GM21717 (cell line): Measurements from ENCODE around the gene STAT5B.
"Not testable (repeated sequence)": the region's sequence is repeated elsewhere in the genome, so short reads cannot be mapped to it uniquely, and the experiment has no call there.

Experiments
- ATAC-seq: cut with Tn5 transposase; IDR thresholded peaks from one replicate; pipeline ENCODE4 v1.9.1; 2021; ENCODE audit warnings: mild to moderate bottlenecking, moderate library complexity; ENCODE audit not compliant: unreplicated experiment

The STAT5B gene

DNA sequence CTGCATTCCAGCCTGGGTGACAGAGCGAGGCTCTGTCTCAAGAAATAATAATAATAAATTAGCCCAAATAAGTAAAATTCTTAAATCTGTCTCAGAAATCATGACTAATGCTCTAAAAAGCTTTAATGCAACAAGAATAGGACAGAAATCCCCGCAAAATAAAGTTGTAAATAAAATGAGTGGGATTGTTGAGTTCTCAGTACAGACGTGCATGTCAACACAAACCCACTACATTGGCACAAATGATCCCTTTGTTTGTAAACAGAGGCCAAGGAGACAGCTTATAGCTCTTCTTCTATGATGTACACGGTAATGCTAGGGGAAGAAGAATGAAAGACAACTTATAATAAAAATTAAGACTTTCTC lies 6.0 kb downstream of the STAT5B start:
- no peak for ATAC-seq

DNA sequence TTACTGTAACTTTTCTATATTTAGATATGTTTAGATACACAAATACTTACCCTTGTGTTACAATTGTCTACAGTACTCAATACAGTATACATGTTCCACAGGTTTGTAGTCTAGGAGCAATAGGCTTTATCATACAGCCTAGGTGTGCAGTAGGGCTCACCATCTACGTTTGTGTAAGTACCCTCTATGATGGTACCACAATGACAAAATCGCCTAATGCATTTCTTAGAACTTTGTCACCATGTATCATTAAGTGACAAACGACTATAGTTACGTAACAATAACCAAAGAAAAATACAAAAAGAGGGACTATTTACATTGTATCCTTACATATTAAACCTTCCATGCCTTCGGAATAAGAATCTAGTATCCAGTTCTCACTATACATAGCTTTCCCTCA lies 8.0 kb downstream of the STAT5B start:
- no peak for ATAC-seq

DNA sequence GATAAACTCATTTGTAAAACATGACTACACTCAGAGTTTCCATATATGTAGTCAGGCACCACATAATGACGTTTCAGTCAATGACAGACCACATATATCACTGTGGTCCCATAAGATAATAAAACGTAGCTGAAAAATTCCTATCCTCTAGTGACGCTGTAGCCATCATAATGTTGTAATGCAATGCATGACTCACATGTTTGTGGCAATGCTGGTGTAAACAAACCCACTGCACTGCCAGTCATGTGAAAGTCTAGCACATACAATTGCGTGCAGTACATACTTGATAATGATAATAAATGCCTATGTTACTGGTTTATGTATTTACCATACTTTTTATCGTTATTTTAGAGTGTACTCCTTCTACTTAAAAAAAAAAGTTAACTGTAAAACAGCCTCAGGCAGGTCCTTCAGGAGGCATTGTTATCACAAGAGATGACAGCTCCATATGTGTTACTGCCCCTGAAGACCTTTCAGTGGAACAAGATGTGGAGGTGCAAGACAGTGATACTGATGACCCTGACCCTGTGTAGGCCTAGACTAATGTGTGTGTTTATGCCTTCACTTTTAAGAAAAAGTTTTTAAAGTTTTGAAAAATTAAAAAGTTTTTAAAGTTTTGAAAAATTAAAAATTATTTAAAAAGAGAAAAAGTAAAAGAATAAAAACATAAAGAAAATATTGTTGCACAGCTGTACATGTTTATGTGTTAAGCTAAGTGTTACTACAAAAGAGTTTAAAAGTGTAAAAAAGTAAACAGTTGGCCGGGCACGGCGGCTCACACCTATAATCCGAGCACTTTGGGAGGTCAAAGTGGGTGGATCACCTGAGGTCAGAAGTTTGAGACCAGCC lies 9.0 kb downstream of the STAT5B start:
- ATAC-seq, result no peak

DNA sequence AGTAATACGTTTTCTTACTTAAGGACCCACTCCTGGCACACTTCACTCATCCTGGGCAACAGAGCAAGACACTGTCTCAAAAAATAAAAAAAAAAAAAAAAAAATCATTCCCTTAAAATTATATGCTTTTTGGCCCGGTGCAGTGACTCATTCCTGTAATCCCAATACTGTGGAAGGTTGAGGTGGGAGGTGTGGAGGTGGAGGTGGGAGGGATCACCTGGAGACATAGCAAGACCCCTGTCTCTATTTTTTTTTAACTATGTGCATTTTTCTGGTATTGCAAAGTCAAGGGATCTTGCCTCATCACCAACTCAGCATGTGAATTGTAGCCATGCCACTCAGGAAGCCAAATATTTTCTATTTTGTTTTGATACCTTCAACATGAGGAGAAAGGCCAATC lies 9.7 kb downstream of the STAT5B start:
- no peak for ATAC-seq

DNA sequence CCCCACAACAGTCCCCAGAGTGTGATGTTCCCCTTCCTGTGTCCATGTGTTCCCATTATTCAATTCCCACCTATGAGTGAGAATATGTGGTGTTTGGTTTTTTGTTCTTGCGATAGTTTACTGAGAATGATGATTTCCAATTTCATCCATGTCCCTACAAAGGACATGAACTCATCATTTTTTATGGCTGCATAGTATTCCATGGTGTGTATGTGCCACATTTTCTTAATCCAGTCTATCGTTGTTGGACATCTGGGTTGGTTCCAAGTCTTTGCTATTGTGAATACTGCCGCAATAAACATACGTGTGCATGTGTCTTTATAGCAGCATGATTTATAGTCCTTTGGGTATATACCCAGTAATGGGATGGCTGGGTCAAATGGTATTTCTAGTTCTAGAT lies 11.8 kb downstream of the STAT5B start:
- not testable (repeated sequence) for ATAC-seq

DNA sequence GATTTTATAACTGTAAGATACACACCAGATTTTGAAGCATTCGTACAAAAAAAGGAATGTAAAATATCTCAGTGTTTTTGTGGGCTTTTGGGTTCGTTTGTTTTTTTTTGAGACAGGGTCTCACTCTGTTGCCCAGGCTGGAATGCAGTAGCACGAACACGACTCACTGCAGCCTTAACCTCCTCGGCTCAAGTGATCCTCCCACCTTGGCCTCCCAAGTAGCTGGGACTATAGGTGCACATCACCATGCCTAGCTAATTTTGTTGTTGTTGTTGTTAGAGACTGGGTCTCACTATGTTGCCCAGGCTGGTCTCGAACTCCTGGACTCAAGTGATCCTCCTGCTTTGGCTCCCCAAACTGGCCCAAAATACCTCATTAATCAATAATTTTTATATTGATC lies 15.9 kb downstream of the STAT5B start:
- ATAC-seq, result no peak

DNA sequence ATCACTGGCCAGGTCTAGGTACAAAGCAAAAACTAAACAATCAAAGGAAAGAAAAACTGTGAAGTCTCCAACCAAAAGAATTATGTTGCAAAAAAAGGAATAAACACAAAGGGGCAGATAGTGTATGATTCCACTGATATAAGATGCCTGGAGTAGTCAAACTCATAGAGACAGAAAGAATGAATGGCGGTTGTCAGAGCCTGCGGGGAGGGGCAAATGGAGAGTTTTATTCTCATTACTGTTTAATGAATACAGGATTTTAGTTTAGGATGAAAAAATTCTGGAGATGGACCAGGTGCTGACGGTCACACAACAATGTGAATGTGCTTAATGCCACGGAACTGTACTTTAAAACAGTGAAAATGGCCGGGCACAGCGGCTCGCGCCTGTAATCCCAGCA lies 20.7 kb downstream of the STAT5B start:
- ATAC-seq, result no peak

DNA sequence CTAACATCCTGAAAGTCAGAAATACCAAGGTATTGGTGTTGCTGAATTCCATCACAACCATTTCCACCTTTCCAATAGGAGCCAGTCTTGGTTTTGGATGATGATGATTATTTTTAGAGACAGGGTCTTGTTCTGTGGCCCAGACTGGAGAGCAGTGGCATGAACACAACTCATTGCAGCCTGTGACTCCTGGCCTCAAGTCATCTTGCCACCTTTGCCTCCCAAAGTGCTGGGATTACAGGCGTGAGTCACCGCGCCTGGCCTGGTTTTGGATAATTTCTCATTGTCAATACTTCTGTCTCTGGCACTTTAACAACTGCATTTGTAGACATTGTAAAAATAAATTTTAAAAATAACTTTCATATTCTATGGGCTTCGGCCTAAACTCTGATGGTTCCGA lies 22.6 kb downstream of the STAT5B start:
- ATAC-seq, result no peak

DNA sequence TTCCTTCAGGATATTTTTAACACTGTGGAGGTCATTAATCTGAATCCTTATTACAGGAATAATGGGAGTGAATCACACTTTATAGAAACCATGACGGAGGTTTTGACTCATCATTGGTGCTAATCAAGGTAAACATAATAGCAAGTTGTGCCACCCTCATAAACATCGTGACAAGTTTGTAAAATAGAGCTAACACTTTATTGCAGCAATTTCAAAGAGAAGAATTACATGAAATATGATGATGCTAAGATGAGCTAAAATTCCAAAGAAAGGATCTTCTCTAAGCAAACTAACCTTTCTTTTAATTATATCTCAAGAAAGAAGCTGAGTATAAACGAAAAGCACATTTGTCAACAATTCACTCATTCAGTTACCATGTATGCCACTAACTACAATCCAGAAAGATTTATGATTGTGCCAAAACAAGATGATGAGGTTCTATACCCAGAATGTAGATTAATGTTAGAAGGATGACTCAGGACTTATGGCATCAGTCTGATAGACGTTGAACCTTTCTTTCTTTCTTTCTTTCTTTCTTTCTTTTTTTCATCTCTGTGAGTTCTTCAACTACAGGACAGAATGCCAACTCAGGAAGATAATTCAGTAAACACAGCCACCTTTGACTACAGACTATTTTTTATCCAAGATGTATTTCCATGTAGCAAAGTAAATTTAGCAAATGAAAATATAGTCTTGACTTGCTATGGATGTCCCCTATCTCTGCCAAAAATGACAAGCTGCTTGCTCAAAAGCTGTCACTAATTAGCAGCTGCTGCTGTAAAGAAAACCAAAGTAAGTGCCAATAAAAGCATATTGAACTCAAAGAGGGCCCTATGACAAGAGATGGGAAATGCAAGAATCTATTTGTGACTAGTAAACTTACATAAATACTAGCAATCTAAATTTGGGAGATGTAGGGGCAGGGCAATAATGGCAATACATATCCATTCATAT lies 23.3 kb downstream of the STAT5B start:
- ATAC-seq, result no peak

DNA sequence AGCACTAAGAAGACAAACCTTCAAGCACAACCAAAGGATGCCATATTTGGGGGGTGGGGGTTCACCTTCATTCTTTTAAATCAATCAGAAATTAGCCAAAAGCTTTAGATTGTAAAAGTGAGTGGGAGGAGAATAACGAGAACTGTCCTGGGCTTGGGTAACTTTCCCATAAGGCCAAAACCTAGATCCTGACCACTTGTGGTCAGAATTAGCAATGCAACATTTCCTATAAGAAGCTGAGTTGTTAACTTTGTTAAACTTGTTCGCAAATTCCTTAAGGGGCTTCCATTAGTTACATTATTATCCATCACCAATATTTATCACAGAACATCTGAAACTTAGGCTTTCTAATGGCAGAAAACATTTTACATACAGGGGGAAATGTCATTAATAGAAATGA lies 25.1 kb downstream of the STAT5B start:
- no peak for ATAC-seq

DNA sequence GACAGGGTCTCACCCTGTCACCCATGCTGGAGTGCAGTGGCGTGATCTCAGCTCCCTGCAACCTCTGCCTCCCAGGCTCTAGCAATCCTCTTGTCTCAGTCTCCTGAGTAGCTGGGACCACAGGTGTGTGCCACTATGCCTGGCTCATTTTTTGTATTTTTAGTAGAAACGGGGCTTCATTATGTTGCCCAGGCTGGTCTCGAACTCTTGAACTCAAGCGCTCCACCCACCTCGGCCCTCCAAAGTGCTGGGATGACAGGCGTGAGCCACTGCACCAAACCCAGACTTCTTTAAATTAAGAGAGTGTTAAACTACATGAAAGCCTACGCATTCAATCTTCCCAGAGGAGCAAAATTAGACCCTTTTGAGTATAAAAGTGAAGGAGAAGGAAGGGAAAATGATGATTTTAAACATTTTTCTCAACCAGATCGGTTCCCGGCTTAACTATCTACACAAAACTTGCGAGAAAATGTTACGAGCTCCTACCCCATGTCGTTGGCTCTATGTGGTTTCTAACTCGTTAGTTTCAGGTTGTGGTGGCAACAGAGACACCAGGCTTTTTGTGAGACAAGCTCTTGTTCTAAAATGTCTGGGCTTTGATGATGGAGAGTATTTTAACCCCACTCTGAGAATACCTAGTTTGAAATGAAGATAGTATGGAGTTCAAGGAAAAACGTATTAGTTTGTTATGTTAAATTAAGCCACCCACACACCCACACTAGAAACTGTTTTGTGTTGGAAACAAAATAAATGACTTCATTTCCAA lies 26.3 kb downstream of the STAT5B start:
- no peak for ATAC-seq

DNA sequence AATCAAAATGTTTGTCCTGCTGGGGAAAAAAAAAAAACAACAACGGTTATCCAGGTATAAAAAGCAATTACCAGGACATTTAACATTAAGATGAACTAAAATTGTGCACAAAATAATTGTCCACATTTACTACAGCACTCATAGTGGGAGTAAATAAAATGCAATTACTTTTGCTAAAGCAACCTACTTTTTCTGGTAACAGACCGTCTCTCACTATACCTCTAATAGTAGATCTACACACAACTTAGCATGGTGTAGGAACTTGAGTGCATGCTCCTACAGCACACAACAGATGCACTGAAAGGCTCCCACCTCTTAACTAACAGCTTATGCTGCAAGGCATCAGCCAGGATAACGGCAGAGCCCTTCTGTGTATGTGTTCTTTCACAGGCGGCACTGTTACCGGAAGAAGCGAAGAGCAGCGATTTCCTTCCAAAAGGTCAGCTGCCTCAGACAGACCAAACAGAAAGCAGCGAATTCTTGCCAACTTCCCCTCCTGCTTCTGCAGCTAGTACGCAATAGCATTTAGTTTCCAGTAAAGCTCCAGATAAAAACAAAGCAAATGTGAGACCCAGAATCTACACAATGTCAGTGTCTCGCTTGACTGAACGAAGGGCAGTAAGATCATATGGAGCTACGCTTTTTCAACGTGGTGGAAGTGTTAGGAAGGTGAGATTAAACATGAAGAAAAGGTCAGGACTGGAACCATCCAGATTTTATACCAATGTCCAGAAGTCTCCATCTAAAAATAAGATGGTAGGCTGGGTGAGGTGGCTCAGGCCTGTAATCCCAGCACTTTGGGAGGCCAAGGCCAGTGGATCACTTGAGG lies 27.6 kb downstream of the STAT5B start:
- no peak for ATAC-seq

DNA sequence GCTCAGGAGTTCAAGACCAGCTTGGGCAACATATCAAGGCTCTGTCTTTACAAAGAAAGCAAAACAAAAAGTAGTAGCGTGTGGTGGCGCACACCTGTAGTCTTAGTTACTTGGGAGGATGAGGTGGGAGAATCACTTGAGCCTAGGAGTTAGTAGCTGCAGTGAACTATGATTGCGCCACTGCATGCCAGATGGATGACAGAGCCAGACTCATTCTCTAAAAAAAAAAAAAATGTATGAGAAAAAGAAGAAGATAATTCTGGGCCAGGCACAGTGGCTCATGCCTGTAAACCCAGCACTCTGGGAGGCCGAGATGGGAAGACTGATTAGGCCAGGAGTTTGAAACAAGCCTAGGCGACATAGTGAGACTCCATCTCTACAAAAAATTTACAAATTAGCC lies 28.5 kb downstream of the STAT5B start:
- ATAC-seq, result no peak

DNA sequence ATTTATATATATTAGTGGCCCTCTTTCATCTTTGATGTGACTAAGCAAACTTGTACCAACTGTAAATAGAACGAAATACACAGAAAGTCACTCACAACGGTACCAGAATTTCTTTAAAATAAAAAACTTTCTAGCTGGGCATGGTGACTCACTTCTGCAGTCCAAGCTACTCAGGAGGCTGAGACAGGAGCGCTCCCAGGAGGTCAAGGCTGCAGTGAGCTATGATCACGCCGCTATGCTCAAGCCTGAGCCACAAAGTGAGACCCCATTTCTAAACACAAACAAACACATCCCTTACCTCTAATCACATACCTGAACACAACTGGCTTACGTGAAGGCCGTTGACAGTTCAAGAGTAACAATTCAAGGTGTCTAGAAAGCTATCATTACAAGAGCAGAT lies 29.7 kb downstream of the STAT5B start:
- ATAC-seq, result no peak

DNA sequence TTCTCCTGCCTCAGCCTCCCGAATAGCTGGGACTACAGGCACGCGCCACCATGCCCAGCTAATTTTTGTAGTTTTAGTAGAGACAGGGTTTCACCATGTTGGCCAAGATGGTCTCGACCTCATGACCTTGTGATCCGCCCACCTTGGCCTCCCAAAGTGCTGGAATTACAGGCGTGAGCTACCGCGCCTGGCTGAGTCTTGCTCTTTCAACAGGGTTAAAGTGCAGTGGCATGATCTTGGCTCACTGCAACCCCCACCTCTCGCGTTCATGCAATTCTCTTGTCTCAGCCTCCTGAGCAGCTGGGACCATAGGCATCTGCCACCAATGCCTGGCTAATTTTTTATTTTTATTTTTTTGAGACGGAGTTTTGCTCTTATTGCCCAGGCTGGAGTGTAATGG lies 31.0 kb downstream of the STAT5B start:
- not testable (repeated sequence) for ATAC-seq

DNA sequence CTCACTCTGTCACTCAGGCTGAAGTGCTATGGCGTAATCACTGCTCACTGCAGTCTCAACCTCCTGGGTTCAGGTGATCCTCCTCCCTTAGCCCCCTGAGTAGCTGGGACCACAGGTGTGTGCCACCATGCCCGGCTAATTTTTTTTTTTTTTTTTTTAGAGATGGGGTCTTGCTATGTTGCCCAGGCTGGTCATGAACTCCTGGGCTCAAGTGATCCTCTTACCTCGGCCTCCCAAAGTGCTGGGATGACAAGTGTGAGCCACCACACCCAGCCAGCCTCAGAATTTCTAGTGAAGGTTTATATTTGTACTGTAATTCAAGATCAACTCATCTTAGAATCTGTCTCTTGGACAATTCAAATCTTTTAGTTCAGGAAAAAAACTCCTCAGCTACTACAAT lies 32.1 kb downstream of the STAT5B start:
- ATAC-seq, result not testable (repeated sequence)

DNA sequence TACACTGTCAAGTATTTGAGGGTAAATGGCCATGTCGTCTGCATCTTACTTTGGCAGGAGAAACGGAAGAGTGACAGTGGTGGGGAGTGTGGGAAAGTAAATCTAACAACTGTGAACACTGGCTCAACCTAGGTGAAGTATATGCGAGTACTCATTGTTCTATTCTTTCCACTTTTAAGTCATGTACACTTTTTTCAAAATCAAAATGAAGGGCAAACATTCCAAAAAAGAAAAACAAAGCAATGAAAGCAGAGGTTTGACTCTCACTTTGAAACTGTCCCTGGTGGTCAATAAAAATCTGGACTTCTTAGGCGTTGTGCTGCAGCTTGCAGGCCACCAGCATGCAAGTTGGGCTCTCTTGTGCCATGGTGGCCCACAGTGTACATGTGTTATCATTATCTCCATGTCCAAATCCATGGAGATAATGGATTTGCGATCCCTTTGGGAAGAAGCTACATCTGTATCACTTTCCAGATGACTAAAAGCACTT lies 32.7 kb downstream of the STAT5B start:
- no peak for ATAC-seq

DNA sequence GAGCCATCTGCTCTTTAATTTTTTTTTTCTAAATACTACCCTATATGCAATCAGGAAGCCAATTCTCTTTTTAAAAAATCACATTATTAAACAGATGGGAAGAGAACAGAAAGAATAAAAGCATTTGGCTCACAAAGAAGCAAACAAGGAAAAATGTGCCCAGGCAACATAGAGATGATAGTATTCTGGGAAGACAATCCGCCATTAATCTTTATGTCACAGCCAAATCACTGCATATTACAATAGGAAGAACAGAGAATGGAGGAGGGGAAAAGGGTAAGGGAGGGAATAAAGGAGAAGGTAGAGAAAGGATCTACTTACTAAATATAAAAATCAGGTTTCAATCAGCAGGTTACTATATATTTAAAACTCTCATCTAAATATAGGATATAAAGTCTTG lies 34.3 kb downstream of the STAT5B start:
- ATAC-seq, result no peak

DNA sequence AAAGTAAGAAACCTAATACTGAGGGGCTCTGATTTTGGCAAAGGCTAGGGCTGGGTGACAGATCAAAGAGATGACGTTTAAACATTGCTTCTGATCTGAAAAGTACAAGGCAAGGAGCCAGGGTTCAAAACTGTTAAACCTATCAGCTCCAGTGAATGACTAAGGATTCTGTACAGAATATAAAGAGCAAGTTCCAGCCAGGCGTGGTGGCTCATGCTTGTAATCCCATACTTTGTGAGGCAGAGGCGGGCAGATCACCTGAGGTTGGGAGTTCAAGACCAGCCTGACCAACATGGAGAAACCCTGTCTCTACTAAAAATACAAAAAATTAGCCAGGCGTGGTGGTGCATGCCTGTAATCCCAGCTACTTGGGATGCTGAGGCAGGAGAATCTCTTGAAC lies 35.3 kb downstream of the STAT5B start:
- ATAC-seq, result not testable (repeated sequence)

DNA sequence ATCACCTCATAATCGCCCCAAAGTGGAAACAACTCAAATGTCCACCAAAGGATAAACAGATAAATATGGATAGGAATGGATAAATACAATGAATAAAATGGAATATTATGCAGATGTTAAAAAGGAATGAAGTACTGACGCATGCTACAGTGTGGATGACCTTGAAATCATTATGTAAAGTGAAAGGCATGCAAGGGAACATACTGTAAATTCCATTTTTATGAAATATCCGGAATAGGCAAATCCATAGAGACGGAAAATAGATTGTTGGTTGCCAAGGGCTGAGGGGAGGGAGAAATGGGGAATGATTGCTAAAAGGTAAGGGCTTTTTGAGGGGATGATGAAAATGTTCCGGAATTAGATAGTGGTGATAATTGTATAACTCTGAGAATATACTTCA lies 36.0 kb downstream of the STAT5B start:
- no peak for ATAC-seq
